CD4-positive, alpha-beta T cell treated with Interleukin-1 beta for 1 hour (primary cell): ENCODE results near the gene MED10.

Experiments
- DNase-seq, 2 donors: peaks; one replicate each; pipeline ENCODE4 v3.0.0-alpha.2; 2020 to 2022

MED10 gene

GRCh38 chr5:6398570-6399230, 20.4 kb upstream of the MED10 start:
- DNase-seq: no peak

GRCh38 chr5:6397536-6398269, 19.4 kb upstream of the MED10 start:
- no peak for DNase-seq

GRCh38 chr5:6396836-6397535, 18.6 kb upstream of the MED10 start:
- no peak for DNase-seq

- no peak for DNase-seq
Measured at GRCh38 chr5:6396043-6396442, 17.7 kb upstream of the MED10 start.

GRCh38 chr5:6395621-6396020, 17.3 kb upstream of the MED10 start:
- no peak for DNase-seq

- no peak for DNase-seq
Measured at GRCh38 chr5:6395102-6395445, 16.7 kb upstream of the MED10 start.

GRCh38 chr5:6394429-6395101, 16.2 kb upstream of the MED10 start:
- DNase-seq: no peak

GRCh38 chr5:6393596-6394194, 15.3 kb upstream of the MED10 start:
- no peak for DNase-seq

- no peak for DNase-seq
Measured at GRCh38 chr5:6392561-6392960, 14.2 kb upstream of the MED10 start.

GRCh38 chr5:6391151-6391550, 12.8 kb upstream of the MED10 start:
- no peak for DNase-seq

- DNase-seq: no peak
Measured at GRCh38 chr5:6389946-6390530, 11.7 kb upstream of the MED10 start.

- DNase-seq: no peak
Measured at GRCh38 chr5:6389397-6389796, 11.1 kb upstream of the MED10 start.

- DNase-seq: no peak
Measured at GRCh38 chr5:6387970-6388369, 9.6 kb upstream of the MED10 start.

- no peak for DNase-seq
Measured at GRCh38 chr5:6386271-6386670, 7.9 kb upstream of the MED10 start.

GRCh38 chr5:6384856-6385255, 6.5 kb upstream of the MED10 start:
- no peak for DNase-seq

GRCh38 chr5:6383376-6383775, 5.0 kb upstream of the MED10 start:
- no peak for DNase-seq

- no peak for DNase-seq
Measured at GRCh38 chr5:6379246-6379645, 899 bp upstream of the MED10 start.

GRCh38 chr5:6378766-6379103, 388 bp upstream of the MED10 start:
- no peak for DNase-seq

GRCh38 chr5:6377582-6377904, 804 bp downstream of the MED10 start:
- DNase-seq: no peak

- DNase-seq: no peak
Measured at GRCh38 chr5:6376974-6377520, 1.3 kb downstream of the MED10 start.

GRCh38 chr5:6373081-6373846, 5.1 kb downstream of the MED10 start:
- DNase-seq: no peak
